D721Med (cell line): ENCODE measurements around the gene TMIGD1.

ENCODE experiments used
- DNase-seq: peaks from one replicate; pipeline ENCODE4 v3.0.0; 2011; ENCODE audit warnings: low spot score; ENCODE audit not compliant: insufficient read length
- FAIRE-seq: peaks from 2 replicates; lab custom pipeline; 2011; peaks lifted over from hg19 to GRCh38; lab: Jason Lieb, UNC
- CTCF ChIP-seq: IDR thresholded peaks from 2 replicates; pipeline ENCODE4 v1.5.1; 2012; ENCODE audit warnings: mild to moderate bottlenecking, control low read depth; ENCODE audit not compliant: insufficient read depth; ENCODE audit errors: missing control alignments

TMIGD1 gene

GRCh38 chr17:30291543-30292285, 42.1 kb downstream of the TMIGD1 start, which contains the start of gene BLMH:
Gene BLMH, minus strand, starts transcription at chr17:30291944. Its CDS starts 125 bp downstream, at chr17:30291819.
- FAIRE-seq (no peak), DNase-seq (peak; percentile 72)
- peak; percentile 0 for TF ChIP-seq CTCF

DNA sequence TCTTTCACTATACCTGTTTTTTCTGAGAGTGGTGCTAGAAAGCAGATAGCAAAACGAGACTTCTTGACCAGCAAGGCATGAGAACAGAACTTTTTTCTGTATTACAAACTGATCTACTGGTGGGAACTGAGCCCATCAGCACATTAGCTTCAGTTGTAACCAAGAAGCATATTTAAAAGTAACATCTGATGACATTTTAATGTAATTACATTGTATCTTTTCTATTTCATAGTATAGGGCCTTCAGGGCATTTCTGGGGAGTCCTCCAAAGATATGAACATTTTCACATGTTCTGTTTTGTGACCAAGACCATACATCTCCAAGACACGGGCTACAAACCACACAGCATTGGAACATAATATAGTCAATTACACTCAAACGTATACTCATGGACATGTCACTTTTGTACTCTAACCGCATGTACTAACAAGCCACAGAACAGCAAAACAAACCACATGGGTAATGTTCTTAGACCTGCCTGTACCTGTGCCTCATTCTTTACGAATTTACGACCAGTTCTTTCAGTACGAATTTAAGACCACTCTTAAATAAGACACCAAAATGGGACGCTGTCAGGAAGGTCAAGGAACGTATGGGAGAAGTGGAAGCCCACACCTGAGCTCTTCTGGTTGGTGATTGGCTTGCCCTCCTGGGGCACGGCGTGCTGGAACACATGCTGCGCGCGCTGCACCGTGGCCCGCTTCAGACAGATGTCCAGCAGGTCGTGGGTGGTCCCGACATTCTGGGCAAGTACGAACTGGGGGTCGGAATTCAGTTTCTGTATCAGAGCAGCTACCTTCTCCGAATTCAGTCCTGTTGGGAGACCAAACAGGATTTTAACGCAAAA, 42.9 kb downstream of the TMIGD1 start:
- FAIRE-seq (no peak), DNase-seq (no peak)
- TF ChIP-seq CTCF, result no peak

GRCh38 chr17:30290077-30290476, 43.8 kb downstream of the TMIGD1 start:
- no peak for FAIRE-seq
- no peak for TF ChIP-seq CTCF
- no peak for DNase-seq

- DNase-seq (no peak), FAIRE-seq (no peak)
- TF ChIP-seq CTCF, result no peak
Measured at GRCh38 chr17:30279156-30279555, 54.7 kb downstream of the TMIGD1 start.

- TF ChIP-seq CTCF, result peak; percentile 67
- peak; percentile 25 for FAIRE-seq
- no peak for DNase-seq
Measured at GRCh38 chr17:30278032-30278431, 55.8 kb downstream of the TMIGD1 start.

DNA sequence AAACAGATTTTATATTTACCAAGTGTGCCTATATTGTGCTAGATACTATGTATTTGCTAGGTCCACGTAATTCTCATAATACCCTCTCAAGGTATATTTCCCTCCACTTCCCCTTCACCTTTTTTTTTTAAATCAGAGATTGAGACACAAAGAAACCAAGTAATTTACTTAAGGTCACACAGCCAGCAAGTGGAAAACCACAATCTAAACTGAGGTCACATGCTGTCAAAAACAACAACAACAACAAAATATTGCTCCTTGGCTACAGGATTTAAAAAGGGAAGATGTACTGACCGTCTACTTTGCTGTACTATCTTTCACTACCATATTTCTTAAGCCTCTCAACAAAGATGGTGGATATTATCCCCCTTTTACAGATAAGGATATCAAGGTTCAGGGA, 57.9 kb downstream of the TMIGD1 start:
- FAIRE-seq, result no peak
- no peak for TF ChIP-seq CTCF
- DNase-seq, result no peak
